ENCODE measurements around the gene SIGLEC1.

Gene SIGLEC1

DNA sequence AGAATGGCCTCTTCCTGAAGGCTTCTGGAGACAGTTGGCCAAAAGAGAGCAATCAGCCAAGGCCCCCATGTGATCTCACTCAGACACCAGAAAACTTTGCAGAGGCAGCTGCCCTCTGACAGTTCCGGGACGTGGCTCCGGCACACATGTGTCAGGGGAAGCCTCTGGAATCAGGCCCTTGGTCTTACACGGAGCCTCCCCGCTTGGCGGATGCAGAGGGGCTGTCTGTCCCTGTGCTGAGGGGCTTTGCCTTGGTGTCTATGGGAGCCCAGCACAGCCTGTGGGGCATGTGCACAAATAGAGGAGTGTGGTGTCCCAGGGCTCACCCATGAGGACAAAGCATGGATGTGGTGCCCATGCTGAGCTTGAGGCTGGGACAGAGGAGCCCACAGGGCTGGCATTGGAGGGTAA, 13.8 kb downstream of the SIGLEC1 start:
- no peak for DNase-seq

DNA sequence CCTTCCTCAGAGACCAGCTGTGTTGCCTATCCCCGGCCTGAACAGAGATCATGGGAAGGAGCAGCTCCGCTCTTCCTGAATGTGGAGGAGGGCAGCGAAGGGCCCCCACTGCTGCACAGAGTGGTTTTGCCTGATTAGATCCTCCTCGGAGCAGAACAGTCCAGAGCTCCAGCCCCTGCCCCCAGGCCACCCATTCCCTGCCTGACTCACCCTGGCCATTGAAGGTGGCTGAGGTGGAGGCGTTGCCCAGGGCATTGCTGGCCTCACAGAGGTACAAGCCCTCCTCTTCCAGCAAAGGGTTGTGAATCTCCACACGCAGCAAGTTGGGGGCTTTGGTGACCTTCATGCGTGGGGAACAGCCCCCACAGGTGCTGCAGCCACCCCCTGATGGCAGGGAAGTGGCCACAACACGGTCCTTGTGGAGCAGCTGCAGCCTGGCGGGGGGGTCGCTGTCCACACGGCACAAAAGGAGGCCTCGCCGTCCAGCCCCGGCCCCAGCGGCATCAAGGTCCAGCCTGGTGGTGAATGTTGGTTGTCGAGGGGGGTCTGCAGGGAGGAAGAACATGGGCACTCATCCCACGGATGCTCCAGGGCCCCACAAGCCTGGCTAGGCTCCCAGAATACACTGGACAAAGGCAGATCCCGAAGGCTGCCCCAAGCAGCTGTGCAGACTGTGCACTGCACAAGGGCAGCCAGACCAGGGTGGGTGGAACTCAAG, 14.7 kb downstream of the SIGLEC1 start:
- no peak for DNase-seq

- DNase-seq, result no peak
These were observed 15.4 kb downstream of the SIGLEC1 start for GRCh38 chr20:3696745-3697587.

- DNase-seq, result no peak
These were observed 16.2 kb downstream of the SIGLEC1 start for GRCh38 chr20:3696200-3696599.

DNA sequence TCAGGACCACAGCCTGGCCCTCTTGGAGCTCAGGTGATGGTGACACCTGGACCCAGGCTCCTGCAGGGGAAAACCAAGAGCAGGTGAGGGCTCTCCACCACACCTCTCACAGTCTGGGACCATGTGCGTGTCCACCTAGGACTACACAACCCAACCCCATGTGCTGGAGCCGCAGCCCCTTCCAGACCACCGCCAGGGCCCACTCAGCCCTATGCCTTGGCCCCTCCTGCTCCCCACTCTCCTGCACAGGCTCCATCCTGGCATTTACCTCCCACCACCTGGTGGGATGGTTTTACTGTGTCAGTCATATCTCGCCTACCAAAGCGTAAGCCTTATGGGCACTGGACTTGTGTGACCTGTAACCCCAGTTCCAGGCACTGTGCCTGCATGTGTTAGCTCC, 17.5 kb downstream of the SIGLEC1 start:
- DNase-seq, result no peak

GRCh38 chr20:3693376-3693775, 19.0 kb downstream of the SIGLEC1 start:
- DNase-seq, result no peak

DNA sequence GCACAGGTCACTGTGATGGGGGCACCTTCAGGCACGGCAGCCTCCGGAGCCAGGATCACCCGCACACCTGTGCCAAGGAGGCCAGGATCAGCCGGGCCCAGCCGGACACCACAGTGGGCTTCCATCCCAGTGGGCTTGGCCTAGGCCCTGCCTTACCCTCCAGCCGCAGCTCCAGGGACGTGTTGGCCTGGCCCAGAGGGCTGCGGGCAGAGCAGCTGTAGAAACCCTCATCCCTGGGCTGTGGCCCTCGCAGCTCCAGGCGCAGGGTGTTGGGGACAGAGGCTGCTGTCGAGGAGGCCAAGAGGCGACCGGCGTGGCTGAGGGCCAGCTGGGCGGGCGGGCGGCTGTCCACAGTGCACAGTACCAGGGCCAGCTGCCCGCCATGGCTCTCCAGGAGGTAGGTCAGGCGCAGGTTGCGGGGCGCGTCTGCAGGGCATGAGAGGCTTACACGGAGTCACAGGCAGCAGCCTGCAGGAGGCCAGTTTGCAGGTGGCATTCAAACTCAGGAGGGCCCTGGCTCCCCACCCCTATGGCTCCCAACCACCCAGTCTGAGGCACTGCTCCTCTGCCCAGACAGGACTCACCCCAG, 19.6 kb downstream of the SIGLEC1 start:
- no peak for DNase-seq

GRCh38 chr20:3691897-3692296, 20.5 kb downstream of the SIGLEC1 start:
- DNase-seq, result no peak

DNA sequence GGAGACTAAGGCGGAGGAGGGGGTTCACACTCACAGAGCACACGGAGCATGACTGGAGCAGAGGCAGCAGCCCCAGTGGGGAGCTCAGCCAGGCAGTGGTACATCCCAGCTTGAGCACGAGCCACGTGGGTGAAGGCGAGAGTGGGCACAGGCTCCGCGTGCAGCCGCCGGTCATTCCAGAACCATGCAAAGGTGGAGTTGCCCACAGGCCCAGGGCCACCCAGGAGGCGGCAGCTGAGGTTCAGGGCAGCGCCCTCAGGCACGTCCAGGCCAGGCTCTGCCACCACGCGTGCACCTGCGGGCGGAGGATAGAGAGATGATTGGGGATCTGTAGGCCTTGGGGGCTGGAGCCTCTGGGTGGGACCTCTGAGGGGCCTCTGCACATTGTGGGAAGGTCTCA, 21.1 kb downstream of the SIGLEC1 start:
- DNase-seq, result no peak

DNA sequence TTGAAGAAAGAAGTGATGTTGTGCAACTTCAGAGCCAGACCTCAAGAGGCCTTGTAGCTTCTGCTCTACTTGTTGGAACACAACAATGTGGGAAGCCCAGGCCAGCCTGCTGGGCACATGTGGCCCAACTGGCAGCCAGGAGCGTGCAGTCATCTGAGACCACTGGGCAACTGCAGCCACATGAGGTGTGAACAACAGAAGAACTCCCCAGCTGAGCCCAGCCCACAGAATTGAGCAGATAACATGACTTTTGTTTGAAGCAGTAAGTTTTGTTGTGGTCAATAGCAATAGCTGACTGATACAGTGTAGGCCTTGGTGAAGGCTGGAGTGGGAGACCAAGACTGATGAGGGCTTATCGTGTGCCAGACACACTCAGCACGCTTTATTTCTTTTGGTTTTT, 22.0 kb downstream of the SIGLEC1 start:
- no peak for DNase-seq

DNA sequence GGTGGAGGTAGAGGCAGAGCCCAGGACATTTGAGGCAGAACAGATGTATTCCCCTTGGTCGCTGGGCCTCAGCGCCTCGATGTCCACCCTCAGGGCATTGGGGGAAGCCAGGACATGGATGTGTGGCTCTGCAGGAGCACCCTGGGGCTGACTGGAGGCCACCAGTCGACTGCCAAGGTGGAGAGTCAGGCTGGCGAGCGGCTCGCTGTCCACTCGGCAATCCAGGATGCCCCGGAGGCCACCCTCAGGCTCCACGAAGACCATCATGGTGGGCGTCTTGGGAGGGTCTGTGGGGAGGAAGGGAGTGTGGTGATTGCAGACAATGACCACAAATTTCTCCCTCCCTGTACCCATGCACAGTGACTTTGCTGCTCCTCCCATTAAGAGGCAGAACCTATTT, 22.4 kb downstream of the SIGLEC1 start:
- no peak for DNase-seq

DNA sequence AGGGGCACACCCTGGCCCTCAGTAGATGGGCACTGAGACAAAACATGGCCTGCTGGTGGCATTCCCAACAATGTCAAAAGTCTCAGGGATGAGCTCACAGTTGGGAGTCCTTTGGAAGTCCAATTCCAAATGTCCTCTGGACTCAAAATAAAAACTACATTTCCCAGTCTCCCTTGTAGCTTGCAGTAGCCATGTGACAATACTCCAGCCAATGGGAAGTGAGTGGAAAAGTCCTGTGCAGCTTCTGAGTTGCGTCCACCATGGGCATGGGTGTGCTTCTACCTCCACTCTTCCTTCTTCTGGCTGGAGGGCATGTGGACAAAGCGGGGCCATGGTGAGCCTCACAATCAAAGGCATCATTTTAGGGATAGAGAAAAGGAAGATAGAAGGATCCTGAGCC, 24.7 kb downstream of the SIGLEC1 start:
- DNase-seq, result no peak

- DNase-seq, result no peak
These were observed 25.5 kb downstream of the SIGLEC1 start for GRCh38 chr20:3686867-3687321.

- DNase-seq, result no peak
These were observed 26.0 kb downstream of the SIGLEC1 start for GRCh38 chr20:3686421-3686820.

DNA sequence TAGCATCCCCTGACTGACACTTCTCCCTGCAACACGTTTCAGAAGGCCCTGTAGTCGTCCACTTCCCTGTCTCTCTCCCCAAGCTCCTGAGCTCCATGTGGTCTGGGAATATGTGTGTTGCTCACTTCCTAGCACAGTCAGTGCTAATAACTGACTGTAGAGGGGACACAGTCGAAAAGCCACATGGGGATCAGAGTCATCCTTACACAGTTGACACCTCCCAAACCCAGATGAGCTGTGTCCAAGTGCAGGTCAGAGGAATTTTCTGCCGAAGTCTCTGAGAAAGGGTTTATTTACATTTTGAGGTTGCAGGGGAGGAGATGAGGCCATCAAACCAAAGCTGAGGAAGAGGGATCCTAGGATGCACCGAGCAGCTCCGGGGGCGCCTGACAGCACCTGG, 27.1 kb downstream of the SIGLEC1 start:
- no peak for DNase-seq

DNA sequence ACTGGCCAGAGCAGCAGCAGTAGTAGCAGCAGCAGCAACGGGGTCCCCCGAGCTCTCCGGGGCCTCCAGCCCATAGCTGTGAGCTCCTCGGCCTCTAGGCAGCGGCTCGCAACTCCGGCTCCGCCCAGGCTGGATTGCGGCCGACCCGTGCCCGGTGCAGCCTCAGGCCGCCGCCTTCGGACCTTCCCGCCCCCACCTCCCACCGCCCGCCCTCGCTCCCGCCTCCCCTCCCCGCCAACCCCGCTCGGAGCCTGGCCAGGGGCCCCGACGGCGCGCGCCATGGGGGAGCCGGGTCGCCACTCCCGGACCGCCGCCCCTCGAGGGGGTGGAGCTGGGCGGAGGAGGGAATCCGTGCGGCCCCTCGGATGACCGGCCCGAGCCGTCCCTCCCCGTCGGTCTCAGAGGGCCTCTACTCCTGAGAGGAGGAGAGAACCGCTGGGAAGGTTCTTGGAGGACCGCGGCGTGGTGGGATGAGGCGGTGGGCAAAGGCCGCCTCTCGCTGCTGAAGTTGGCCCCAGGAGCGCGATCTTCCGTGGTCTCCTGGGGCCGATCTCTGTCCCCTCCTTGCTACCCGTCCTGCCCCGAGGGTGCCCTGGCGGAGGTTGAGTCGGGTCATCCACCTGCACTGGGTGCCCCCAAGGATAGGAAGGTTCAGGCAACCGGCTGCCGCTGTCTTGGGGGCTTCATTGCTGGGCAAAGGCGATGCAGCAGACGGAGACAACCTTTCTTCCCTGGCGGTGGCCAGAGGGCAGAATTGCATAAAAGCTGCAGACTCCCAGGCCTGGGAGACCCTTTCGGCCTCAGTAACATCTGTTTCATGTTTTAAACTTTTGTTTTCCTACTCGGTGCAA, 30.2 kb downstream of the SIGLEC1 start, which contains the start of gene ADAM33:
TSS of gene ADAM33 (minus strand) at position 80 of the 851 bp plus-strand sequence. CDS start at position 74, 6 bp downstream.
- DNase-seq, result peak; percentile 63

DNA sequence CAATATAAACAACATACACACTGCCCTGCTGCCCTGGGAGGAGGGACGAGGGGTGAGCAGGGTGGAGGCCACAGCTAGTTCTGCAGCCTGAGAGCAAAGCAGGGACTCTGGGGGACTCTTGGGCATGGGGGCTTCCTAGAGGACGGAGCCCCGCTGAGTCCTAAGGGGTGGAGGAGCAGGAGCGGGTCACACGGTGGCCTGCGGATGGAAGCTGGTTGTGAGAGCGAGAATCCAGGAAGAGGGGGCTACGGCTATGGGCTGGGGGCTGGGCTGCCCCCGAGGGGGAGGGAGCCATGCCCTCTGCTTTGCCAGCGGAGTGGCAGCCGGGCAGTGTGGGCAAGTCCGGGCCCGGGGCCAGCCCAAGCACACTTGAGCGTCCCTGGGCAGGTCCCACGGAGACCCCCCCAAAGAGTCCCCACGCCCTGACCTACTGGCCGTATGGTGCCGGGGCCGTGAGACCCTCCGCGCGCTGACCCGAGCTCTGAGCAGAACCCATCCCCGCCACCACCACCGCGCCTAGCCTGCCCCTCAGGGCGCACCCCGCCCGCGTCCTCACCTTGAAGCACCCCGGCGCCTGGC, 31.0 kb downstream of the SIGLEC1 start:
- DNase-seq, result peak; percentile 52

GRCh38 chr20:3680701-3681351, 31.6 kb downstream of the SIGLEC1 start:
- DNase-seq, result no peak

DNA sequence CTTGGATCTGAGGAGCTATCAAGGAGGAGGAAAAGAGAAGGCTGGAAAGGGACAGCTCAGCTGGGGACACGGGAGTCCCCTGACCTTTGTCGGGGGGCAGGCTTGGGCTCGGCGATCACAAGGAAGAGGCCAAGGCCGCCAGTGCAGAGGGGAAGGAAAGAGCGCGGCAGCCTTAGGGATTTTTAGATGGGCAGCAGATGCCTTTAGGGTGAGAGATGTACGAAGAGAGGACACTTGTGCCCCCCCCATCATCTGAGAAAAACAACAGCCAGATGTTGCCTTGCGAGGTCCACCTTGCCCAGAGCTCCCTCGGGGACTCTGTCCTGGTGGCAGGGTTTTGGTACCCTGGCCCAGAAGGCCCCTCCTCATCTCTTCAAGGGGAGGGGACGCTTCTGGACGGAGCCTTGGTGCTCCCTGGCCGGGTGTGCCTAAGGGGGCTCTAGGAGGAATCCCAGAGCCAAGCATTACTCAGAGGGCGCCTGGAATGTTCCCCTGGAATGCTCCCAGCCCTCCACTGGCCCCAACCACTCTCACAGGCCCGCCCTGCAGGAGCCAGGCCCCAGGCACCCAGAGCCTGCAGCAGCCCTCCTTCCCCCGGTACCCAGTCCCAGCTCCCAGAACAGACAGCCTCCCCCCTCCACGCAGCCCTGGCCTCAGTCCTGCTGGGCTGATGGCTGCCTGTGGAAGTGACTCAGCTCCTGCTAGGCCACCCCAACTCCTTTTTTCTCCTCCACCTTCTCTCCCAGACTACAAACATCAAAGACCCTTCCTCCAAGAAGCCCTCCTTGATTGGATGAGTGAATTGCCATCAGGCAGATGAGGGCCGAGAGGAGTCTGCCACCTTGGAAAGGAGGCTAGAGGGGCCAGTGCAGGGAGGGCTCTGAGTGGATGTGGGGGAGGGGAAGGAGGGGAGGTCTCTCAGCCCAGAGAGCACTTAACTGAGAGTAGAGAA, 32.4 kb downstream of the SIGLEC1 start:
- DNase-seq, result no peak
